ENCODE measurements around the gene ISCA2.

The ISCA2 gene

GRCh38 chr14:74501135-74501614 is 7.6 kb downstream of the ISCA2 start:
- Histone ChIP-seq H3K9me3 (no peaks in the 10 kb centered on the region), H3K27me3 (no peaks in the 10 kb centered on the region), H3K36me3 (no peaks in the 10 kb centered on the region), H3K4me1 (no peaks in the 10 kb centered on the region), H3K4me3 (ENCODE audit: low read depth, low read length) (no peak overlapping the region)
- TF ChIP-seq CTCF (IDR thresholded peaks at IDR 0.05; ENCODE audit: low read depth, low read length), result peak; percentile 93
- peak; percentile 85 for DNase-seq

GRCh38 chr14:74501691-74502090 is 8.1 kb downstream of the ISCA2 start:
- DNase-seq, result no peak
- Histone ChIP-seq H3K36me3 (no peaks in the 10 kb centered on the region), H3K27me3 (no peaks in the 10 kb centered on the region), H3K4me3 (ENCODE audit: low read depth, low read length) (no peak overlapping the region), H3K4me1 (no peaks in the 10 kb centered on the region), H3K9me3 (no peaks in the 10 kb centered on the region)
- TF ChIP-seq CTCF (IDR thresholded peaks at IDR 0.05; ENCODE audit: low read depth, low read length), result no peak

GRCh38 chr14:74502236-74503019 is 8.9 kb downstream of the ISCA2 start:
- peak; percentile 74 for TF ChIP-seq CTCF (IDR thresholded peaks at IDR 0.05; ENCODE audit: low read depth, low read length)
- Histone ChIP-seq H3K4me1 (no peaks in the 10 kb centered on the region), H3K9me3 (no peaks in the 10 kb centered on the region), H3K27me3 (no peaks in the 10 kb centered on the region), H3K4me3 (ENCODE audit: low read depth, low read length) (no peak overlapping the region), H3K36me3 (no peaks in the 10 kb centered on the region)
- DNase-seq, result peak; percentile 40

- H3K9me3 ChIP-seq, result no peaks in the 10 kb centered on the region
- H3K27me3 ChIP-seq, result no peaks in the 10 kb centered on the region
- no peaks in the 10 kb centered on the region for H3K36me3 ChIP-seq
- no peak for TF ChIP-seq CTCF (IDR thresholded peaks at IDR 0.05; ENCODE audit: low read depth, low read length)
- H3K4me3 ChIP-seq (ENCODE audit: low read depth, low read length), result no peak overlapping the region
- no peaks in the 10 kb centered on the region for H3K4me1 ChIP-seq
- no peak for DNase-seq
These were observed 9.8 kb downstream of the ISCA2 start for GRCh38 chr14:74503291-74503937.

- H3K27me3 ChIP-seq, result no peaks in the 10 kb centered on the region
- no peak for DNase-seq
- no peaks in the 10 kb centered on the region for H3K36me3 ChIP-seq
- H3K9me3 ChIP-seq, result no peaks in the 10 kb centered on the region
- TF ChIP-seq CTCF (IDR thresholded peaks at IDR 0.05; ENCODE audit: low read depth, low read length), result no peak
- H3K4me3 ChIP-seq (ENCODE audit: low read depth, low read length), result no peak overlapping the region
- no peaks in the 10 kb centered on the region for H3K4me1 ChIP-seq
These were observed 10.4 kb downstream of the ISCA2 start for GRCh38 chr14:74503938-74504335.

- H3K9me3 ChIP-seq, result no peaks in the 10 kb centered on the region
- H3K36me3 ChIP-seq, result no peaks in the 10 kb centered on the region
- no peak overlapping the region for H3K4me3 ChIP-seq (ENCODE audit: low read depth, low read length)
- no peaks in the 10 kb centered on the region for H3K27me3 ChIP-seq
- no peaks in the 10 kb centered on the region for H3K4me1 ChIP-seq
- no peak for DNase-seq
- no peak for TF ChIP-seq CTCF (IDR thresholded peaks at IDR 0.05; ENCODE audit: low read depth, low read length)
These were observed 10.8 kb downstream of the ISCA2 start for GRCh38 chr14:74504412-74504811.

All from BE2C (cell line).